Neural progenitor cell (in vitro differentiated cells): ENCODE measurements around the gene SSH3.

Experiments
- CTCF ChIP-seq: fragments of 200-600 bp; sonication (generic); IDR thresholded peaks from 2 replicates; pipeline ENCODE4 v1.5.1; 2017; ENCODE audit warnings: antibody characterized with exemption, mild to moderate bottlenecking
- EZH2 ChIP-seq: fragments of 200-600 bp; sonication (generic); IDR thresholded peaks from 2 replicates; pipeline ENCODE4 v1.6.1; 2017; ENCODE audit warnings: antibody characterized with exemption, mild to moderate bottlenecking, moderate library complexity

GRCh38 chr11:67265633-67266448, 37.5 kb upstream of the SSH3 start:
- TF ChIP-seq CTCF: peak; percentile 65
- TF ChIP-seq EZH2: no peak
